GM03348 (cell line): Measurements from ENCODE around the gene PLCD4.

ENCODE experiments used
- DNase-seq: peaks from one replicate; pipeline ENCODE4 v3.0.0; 2012; ENCODE audit warnings: low spot score

Gene PLCD4

DNA sequence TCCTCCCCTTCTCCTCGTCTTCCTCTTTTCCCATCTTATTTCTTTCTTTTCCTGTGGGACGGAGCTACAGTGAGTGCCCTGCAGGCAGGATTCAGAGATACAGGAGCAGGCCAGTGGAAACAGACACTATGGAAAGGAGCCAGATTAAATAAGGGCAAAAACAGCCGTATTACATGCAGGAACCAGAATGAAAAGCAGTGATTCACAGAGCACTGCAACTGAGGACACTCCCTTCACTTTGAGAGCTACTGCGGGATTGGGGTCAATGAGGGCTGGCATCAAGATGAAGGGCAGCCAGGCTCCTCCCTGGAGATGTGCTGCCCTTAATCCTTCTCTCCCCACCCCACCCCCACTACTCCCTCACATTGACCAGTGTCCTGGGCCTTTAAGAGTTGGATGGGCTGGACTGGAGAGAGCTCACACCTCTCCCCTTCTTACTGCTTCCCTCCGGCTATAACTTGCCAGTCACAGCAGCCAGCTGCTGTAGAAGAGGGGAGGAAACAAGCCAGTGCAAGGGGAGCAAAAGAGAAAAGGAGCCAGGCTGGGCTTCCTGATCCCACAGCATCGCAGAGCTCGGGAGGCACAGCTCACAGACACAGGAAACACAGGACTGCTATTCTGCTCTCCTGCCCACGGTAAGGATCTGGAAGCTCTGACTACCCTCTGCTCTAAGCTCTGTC lies at the start of gene PLCD4:
PLCD4 (plus strand) TSS at position 464 of the 680 bp plus-strand sequence. CDS start 7,841 bp downstream, outside the sequence.
- DNase-seq, result peak; percentile 81

DNA sequence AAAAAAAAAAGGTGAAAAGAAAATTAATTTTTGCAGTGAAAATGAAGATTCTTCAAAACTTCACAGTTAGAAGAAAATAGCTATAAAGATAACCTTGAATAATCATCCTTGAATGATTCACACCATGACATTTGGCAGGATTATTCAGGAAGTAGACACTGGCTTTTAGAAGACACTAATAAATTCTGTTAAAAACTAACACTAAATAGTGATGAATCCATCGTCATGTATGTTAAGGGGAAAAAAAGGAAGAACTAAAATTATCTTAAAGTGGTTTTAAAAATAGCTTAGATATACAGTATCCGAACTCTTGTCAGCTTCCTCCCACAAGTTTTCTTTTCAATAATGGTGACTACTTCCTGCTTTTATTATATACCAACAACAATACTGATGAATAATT lies 49.8 kb upstream of the PLCD4 start:
- DNase-seq, result no peak

DNA sequence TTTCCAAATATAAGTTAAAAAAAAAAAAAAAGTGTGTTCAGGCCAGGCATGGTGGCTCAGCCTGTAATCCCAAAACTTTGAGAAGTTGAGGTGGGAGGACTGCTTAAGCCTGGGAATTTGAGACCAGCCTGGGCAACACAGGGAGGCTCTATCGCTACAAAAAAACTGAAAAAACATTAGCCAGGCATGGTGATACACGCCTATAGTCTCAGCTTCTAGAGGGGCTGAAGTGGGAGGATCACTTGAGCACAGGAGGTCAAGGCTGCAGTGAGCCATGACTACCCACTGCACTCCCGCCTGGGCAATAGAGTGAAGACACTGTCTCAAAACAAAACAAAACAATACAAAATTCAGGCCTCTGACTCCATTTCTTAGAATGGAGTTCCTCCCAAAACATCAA lies 48.7 kb upstream of the PLCD4 start:
- DNase-seq, result no peak

DNA sequence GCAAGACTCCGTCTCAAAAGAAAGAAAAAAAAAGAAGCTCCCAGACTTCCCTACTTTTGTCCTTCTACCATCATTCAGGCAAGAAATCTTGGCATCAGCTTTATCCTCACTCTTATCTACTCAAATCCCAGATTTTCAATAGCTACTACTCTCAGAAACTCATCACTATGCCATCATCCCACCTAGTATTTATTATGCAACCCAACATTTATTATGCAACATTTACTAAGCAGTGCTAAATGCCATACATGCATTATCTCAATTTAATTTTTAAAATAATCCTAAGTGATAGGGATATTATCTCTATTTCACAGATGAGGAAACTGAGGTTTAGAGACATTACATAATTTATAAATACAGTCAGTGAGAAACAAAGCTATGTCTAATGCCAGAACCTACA lies 43.6 kb upstream of the PLCD4 start:
- no peak for DNase-seq

DNA sequence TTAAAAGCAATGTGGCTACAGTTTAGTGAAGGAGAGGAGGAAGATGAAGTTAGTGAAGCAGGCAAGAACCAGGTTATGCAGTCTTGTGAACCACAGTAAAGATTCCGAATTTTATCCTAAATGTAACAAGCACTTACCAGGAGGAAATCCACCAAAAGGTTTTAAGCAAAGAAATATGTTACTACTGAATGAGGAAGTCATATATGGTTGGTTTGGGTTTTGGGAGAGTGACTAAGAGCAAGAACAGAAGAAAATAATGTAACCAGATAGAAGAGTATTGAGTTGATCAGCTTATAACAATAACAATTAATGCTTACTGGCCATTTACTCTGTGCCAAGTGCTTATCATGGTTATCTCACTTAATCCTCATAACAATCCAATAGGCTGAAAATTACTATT lies 41.4 kb upstream of the PLCD4 start:
- no peak for DNase-seq

DNA sequence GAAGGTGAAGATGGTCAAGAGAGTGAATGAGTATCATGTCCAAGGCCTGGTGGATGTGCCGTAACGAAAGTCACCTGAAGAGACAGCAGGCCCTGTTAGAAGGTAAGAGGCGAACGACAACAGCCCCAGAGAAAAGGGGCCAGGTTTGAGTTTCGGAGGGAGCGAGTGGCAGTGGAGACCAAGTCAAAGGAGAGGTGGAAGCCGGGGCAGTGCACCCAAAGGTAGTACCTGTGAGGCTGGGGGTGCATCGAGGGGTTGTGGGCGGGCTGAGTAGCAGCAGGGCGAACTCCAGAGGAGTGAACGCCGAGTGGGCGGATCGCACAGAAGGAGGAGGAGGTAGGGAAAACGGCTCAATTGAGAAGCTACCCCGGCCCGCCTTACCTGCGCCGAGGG lies 39.9 kb upstream of the PLCD4 start:
- DNase-seq, result no peak

DNA sequence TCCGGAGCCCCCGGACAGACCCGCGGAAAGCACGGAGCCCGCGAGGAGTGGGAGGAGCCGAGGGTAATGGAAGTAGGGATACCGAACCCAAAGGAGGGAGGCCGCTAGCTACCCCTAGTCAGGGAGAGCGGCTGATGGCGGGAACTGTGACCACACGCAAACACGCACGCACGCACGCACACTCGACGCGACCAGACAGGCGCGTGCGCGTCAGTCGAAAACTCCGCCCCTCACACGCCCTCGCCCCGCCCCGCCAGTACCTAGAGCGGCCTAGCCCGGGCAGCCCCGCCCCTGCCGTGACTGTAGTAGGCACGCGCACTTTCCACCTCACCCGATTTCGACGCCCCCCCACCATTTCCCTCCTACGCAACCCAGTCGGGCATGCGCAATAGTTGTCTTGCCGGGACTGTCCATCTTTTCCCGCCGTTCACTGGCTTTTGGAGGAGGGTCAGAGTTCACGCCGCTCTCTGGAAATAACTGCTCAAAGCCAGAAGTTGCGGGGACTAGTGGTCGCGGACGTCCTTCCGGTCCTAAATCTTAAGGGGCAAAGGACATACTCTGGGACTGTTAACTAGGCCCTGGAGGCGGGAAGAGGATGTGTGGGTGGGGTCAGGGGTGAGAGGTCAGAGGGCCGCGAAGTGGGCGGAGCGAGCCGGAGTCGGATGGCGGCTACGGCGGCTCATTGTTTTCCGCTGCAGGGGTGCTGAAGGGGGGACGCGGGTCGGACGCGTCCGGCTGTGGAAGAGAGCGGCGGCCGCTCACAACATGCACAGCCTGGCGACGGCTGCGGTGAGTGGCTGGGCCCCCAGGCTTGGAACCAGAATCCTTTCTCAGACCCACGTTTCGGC lies 39.3 kb upstream of the PLCD4 start, which contains the start of the genes CNOT9 and USP37:
CNOT9 (plus strand) TSS at position 650 of the 848 bp plus-strand sequence; CDS start at position 766, 116 bp downstream.
USP37 (minus strand) TSS at position 162 of the 848 bp plus-strand sequence. CDS start 9,698 bp downstream, outside the sequence.
- DNase-seq, result peak; percentile 99

DNA sequence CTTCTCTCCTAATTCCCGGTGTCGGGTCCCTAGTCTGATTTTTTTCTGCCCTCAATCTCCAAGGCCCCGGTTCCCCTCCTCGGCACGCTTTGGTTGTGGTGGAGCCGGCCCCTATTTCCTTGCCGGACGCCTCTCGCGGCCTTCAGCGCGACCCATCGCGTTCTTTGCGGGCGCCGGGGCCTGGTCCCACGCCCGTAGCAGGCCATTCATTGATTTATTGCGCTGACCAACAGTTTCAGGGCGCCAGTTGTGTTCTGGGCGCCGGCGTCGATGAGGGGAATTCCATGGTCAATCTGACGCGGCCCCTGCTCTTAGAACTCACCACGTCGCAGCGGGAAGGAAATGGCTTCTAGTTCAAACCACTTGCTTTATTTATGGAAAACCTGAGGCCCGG lies 38.7 kb upstream of the PLCD4 start:
- peak; percentile 70 for DNase-seq

DNA sequence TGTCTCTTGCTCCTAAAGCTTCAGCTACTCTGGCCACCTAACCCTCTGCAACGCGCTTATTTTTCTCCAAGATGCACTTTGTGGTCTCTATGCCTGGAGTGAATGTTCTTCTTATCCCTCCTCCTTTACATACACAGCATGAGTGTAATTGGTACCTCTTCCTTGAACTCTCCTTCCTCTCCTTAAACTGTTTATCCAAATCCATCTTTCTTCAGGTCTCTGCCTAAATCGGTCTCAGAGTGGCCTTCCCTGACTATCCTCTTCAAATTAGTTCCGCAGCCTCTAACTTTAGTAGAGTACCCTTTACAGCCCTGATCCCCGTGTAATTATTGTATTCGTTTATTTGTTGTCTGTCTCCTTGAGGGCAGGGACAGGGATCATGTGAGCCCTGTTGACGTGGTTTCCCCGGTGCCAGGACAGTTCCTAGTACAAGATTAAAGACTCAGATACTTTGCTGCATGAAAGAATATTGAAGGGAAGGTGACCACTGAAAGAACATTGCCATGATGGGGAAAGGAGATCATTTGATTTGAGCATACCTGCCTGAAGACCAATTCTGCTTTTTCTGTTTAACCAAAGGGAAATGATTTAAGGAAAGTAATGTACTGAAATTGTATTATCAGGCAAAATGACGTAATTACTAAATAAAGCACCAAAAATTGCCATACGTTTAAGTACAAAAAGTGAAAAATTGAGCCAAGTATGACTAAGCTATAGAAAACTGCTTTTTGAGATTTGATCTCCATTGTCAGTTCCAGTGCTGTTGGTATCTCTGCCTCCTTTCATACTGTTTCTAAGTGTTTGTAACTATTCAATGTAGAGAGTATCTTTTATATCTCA lies 37.8 kb upstream of the PLCD4 start:
- DNase-seq, result peak; percentile 29

DNA sequence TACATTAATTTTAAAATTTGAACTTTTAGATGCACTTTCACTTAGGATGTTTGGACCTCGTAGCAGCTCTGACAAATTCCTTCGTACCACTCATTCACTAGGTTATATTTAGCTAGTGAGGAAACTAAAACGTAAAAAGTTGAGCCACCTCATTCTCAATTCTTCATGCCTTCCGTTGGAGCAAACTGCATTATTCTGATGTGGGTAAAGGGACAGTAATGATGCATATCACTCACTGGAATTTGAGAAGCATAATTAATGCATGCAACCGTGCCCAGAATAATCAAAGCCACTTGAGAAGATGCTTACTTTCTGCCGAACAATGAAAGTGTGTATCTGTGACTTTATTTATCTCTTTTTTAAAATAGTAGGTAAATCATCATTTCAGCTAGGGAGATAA lies 36.8 kb upstream of the PLCD4 start:
- DNase-seq, result peak; percentile 12

DNA sequence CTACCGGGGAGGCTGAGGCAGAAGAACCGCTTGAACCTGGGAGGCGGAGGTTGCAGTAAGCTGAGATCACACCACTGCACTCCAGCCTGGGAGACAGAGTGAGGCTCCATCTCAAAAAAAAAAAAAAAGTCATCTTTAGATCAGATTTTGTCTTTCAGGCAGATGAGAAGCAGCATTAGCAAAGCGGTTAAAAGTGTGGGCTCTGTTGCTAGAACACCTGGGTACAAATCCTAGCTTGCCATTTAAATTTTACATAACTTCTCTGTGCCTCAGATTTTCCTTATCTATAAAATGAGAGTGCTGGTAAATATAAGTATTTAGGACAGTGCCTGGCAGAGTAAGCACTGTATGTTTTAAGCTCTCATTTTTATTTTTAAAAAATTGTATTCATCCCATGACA lies 30.8 kb upstream of the PLCD4 start:
- DNase-seq, result no peak

DNA sequence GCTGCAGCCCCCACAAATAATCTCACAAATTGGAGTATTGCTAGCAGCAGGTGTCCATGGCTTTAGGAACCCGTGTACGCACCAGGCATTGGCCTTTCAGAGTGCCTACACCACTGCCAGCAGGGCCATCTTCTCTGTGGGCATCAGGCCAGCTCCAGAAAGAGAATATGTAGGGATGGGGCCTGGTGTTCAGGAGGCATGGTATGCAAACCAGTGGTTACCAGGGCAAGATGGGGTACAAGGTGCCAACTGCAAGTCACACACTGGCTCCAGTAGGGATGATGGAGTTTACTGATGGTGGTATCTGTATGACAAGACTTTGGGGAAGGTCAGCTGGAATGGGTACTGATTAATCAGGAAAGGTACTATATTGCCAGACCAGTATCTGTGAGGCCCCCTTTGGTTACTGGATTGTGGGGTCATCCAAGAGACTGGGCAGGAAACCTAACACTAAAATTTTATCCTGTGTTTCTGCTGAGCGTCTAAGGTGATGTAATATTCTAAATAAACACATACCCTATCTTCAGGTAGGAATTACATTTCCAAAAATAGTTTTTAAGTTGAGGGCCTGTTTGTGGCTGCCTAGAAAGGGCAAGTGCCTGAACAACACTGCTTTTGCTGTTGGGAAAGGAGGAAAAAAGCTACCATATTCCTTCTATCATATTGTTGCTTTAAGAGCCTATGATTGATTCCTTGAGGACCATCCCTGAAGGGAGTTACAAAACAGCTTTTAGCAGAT lies 30.0 kb upstream of the PLCD4 start:
- no peak for DNase-seq

DNA sequence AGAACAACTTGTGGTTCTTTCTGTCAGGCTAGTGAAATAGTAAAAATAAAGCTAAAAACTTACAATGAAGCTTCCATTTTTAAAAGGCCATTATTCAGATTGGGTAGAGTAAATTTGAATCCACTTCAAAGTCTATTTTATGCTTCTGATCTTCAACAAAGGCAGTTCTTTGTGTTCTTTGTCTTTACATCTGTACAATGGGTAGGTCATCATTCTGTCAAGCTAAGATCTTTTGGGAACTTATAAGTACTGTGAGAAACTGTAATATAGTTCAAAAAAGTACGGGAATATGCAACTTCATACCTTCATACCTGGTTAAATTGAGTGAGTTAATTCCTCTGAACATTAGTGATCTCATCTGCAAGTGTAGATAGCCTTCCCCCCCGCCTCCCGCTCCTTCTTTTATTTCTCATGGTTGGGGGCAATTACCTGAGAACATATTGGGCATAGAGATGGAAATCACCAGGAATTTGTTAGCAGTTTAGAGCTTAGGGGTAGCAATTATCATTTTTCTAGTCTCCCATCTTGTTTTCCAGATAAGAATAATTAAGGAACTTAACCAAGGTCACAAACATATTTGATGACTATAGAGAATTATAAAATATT lies 29.3 kb upstream of the PLCD4 start:
- DNase-seq, result no peak

DNA sequence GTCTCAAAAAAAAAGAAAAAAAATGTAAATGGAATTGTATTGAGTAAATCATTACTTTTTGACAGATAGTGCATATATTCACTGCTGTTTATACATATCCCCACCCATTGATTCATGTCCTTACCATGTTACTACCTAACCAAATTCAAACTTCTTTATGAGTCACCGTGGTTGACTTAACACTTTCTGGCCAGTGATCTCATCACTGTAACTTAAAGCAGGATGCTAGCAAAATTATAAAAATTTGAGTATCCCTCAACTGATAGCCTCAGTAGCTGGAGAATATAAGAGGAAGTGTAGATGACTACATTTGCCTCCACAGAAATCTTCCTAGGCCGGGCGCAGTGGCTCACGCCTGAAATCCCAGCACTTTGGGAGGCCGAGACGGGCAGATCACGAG lies 25.6 kb upstream of the PLCD4 start:
- DNase-seq, result peak; percentile 37

DNA sequence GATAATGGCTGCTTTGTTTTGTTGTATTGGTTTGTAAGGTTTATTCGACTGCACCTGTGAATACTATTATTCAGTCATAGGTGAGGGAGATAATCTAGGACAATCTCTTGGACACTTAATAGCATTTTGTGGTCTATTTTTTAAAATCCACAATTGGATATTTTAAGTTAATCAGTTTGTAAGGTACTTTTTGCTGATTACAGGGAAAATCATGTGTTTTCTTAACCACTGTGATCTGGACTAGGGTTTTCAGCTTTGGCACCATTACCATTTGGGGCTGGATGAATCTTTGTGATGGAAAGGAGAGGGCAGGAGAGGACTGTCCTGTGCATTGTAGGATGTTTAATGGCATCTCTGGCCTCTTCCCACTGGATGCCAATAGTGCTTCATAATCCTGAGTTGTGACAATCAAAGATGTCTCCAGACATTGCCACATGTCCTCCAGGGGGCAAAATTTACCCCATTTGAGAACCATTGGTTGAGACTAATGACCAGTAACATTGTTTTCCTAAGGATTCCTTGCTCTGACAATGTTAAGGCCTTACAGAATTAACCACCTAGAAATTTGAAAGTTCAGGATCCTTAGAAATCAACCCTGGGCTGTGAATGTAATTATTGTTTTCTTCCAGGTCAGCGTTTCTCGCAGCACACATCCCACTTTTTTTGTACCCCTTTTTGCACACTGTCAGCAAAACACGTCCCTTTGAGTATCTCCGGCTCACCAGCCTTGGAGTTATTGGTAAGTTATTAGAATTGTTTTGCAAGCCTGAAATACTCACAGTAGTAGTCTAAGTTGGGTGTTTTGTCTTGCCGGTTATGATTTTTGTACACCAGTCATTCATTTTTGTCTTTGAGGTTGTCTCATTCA lies 23.5 kb upstream of the PLCD4 start:
- no peak for DNase-seq

DNA sequence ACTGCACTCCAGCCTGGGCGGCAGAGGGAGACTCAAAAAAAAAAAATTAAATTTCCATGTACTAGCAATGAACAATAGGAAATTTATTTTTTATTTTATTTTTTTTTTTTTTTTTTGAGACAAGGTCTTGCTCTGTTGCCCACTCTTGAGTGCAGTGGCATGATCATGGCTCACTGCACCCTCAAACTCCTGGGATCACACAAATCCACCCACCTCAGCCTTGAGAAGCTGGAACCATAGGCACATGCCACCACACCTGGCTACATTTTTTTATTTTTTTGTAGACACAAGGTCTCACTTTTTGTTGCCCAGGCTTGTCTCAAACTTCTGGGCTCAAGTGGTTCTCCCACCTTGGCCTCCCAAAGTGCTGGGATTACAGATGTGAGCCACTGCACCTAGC lies 22.2 kb upstream of the PLCD4 start:
- DNase-seq, result no peak

DNA sequence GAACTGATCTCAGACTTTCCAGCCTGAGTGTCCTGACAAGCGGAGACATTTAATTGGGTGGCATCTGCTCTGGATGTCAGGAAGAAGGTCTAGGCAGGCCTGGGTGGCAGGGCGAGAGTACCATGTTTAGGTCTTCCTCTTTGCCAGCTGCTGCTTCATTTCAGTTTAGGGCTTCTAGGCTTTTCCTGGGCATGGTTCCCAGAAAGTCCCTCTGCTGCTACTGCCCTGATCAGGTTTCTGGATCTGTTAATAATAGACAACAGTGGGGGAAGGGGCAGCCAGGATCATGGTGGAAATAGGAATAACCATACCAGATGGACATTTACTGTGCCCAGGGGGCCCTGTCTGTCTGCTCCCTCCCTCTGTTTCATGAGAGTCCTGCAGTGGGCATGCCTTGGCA lies 2.3 kb upstream of the PLCD4 start:
- peak; percentile 28 for DNase-seq

DNA sequence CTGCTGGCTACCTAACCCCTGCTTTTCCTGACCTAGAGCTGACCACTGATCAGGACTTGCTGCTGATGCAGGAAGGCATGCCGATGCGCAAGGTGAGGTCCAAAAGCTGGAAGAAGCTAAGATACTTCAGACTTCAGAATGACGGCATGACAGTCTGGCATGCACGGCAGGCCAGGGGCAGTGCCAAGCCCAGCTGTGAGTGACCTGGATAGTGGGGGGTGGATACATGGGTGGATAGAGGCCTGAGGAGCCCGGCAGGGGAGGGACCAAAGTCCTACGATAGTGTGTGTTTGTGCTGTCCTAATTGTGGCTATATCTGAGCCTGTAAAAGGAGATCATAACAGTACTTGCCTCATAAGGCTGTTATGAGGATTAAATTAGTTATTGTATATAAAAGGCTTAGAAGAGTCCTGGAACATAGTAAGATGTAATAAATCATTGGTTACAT lies 8.2 kb downstream of the PLCD4 start:
- no peak for DNase-seq

DNA sequence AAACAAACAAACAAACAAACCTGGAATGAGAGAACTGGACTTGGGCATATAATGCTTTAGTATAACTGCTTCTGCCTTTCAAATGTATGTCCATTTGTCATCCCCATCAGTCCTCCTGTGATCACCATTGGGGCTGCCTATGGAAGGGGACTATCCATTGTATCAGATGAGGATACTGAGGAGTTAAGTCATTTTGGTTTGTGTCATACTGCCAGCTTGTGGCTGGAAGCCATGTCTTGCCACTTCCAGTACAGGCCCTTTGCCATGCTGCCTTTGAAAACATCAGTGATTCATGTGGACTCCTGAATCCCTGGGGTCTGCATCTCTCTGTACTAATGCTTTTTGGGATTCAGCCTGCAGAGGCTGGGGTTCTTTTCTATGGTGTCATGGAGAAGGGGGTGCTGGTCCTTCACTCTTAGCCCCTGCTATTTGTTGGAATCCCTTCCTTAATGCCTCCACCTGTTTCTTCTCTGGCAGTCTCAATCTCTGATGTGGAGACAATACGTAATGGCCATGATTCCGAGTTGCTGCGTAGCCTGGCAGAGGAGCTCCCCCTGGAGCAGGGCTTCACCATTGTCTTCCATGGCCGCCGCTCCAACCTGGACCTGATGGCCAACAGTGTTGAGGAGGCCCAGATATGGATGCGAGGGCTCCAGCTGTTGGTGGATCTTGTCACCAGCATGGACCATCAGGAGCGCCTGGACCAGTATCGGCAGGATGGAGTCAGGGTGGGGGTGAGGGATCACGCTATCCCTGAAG lies 10.6 kb downstream of the PLCD4 start:
- DNase-seq, result no peak
